ENCODE data around the gene HPSE2.

HPSE2 gene

GRCh38 chr10:98431016-98431415 is 804.6 kb downstream of the HPSE2 start:
- no peak overlapping the region for H3K4me3 ChIP-seq (ENCODE audit: low read depth, low read length)
- TF ChIP-seq MAX (IDR thresholded peaks at IDR 0.05; ENCODE audit: low read depth, low read length) (no peak), CTCF (IDR thresholded peaks at IDR 0.05; ENCODE audit: low read depth, low read length) (no peak), POLR2A (IDR thresholded peaks at IDR 0.05; ENCODE audit: extremely low read depth, insufficient read length) (no peak), MYC (IDR thresholded peaks at IDR 0.05; ENCODE audit: low read depth, low read length) (no peak)
- DNase-seq (ENCODE audit: low read depth), result no peak

GRCh38 chr10:98430427-98430826 is 805.2 kb downstream of the HPSE2 start:
- no peak overlapping the region for H3K4me3 ChIP-seq (ENCODE audit: low read depth, low read length)
- TF ChIP-seq POLR2A (IDR thresholded peaks at IDR 0.05; ENCODE audit: extremely low read depth, insufficient read length), result no peak
- no peak for TF ChIP-seq MYC (IDR thresholded peaks at IDR 0.05; ENCODE audit: low read depth, low read length)
- TF ChIP-seq CTCF (IDR thresholded peaks at IDR 0.05; ENCODE audit: low read depth, low read length), result no peak
- TF ChIP-seq MAX (IDR thresholded peaks at IDR 0.05; ENCODE audit: low read depth, low read length), result no peak
- DNase-seq (ENCODE audit: low read depth), result no peak

- no peak overlapping the region for H3K4me3 ChIP-seq (ENCODE audit: low read depth, low read length)
- DNase-seq (ENCODE audit: low read depth), result no peak
- TF ChIP-seq POLR2A (IDR thresholded peaks at IDR 0.05; ENCODE audit: extremely low read depth, insufficient read length), result no peak
- no peak for TF ChIP-seq CTCF (IDR thresholded peaks at IDR 0.05; ENCODE audit: low read depth, low read length)
- TF ChIP-seq MYC (IDR thresholded peaks at IDR 0.05; ENCODE audit: low read depth, low read length), result no peak
- no peak for TF ChIP-seq MAX (IDR thresholded peaks at IDR 0.05; ENCODE audit: low read depth, low read length)
These were observed 806.2 kb downstream of the HPSE2 start for GRCh38 chr10:98429320-98430072.

GRCh38 chr10:98427011-98427515 is 808.6 kb downstream of the HPSE2 start:
- TF ChIP-seq MAX (IDR thresholded peaks at IDR 0.05; ENCODE audit: low read depth, low read length) (no peak), MYC (IDR thresholded peaks at IDR 0.05; ENCODE audit: low read depth, low read length) (no peak), CTCF (IDR thresholded peaks at IDR 0.05; ENCODE audit: low read depth, low read length) (no peak), POLR2A (IDR thresholded peaks at IDR 0.05; ENCODE audit: extremely low read depth, insufficient read length) (no peak)
- no peak for DNase-seq (ENCODE audit: low read depth)
- no peak overlapping the region for H3K4me3 ChIP-seq (ENCODE audit: low read depth, low read length)

GRCh38 chr10:98425511-98426352 is 809.9 kb downstream of the HPSE2 start:
- TF ChIP-seq MYC (IDR thresholded peaks at IDR 0.05; ENCODE audit: low read depth, low read length) (no peak), MAX (IDR thresholded peaks at IDR 0.05; ENCODE audit: low read depth, low read length) (no peak; the same call in 1 of the 2 replicates), CTCF (IDR thresholded peaks at IDR 0.05; ENCODE audit: low read depth, low read length) (peak; percentile 96)
- peak; percentile 72 for DNase-seq (ENCODE audit: low read depth)
- no peak overlapping the region for H3K4me3 ChIP-seq (ENCODE audit: low read depth, low read length)
